Measurements from ENCODE around the gene ZNF487. TPM values are rescaled to one million over a fixed set of nuclear protein-coding genes. Genes with fewer than 3 reads are reported as not detected.

ZNF487 gene
- total RNA-seq, 1 donor from 2014 or later: 2.9 TPM

DNA sequence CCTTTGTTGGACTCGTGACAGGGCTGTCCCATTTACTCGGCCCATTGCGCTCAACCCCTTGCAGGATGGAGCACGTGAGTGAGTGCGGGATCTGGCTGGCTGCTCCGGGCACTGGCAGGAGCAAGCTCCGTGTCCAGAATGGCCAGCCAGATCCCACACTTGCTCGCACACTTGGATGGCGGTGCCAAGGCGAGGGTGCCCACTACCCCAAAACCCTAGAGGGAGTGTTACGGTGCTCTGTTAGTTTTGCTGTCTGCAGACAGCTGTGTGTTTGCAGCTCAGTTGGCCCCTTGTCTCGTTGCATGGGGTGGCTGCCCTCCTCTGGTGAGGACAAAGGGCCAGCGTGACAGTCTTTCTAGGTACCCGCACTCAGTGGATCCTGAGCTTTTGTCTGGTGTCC lies 34.2 kb downstream of the ZNF487 start:
- intact Hi-C loops (cut with micrococcal nuclease): no loop called here
- POLR2A ChIA-PET: no interaction called here
- Mint-ChIP-seq H3K27me3 (no peaks in the 10 kb centered on the region), H3K4me1 (no peaks in the 10 kb centered on the region), H3K9me3 (no peaks in the 10 kb centered on the region), H3K36me3 (ENCODE audit: low read depth) (peaks cover 8% of the 10 kb centered on the region), H3K27ac (no peak overlapping the region), H3K4me3 (no peak overlapping the region)
- CTCF ChIA-PET: no interaction called here
- DNase-seq (no peak), ATAC-seq (ENCODE audit: low read depth) (no peak)
- TF ChIP-seq CTCF (IDR thresholded peaks at IDR 0.05): no peak

DNA sequence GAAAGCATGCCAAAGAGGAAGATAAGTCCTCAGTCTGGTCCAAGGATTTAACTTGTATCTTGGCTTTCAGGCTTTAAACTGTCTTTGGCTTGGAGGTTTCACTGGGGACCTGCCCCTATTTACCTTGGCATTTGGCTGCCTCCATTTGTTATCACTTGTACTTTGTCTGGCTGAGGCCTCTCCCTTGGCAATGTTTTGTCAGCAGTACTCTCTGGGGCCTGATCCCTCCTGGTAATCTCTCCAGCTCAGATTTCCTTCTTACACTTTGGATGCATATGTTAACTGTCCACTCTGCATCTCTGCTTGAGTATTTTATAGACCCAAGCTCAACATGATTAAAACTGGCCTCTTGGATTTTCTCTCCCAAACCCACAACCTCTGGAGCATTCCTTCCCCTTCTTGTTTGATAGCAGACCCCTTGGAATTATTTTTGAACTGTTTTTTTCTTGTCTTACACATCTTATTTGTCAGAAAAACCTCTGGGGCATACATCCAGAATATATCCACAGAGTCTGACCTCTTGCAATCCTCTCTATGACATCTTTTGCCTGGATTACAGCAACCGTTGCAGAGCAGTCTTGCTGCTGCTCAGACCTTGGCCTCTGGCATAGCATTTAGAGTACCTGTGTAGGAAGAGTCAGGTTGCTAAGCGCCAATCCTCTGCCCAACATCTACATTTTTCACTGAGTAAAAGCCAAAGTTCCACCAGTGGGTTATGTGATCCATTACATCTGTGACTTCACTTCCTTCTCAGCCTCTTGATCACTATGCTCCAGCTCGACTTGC lies 35.2 kb downstream of the ZNF487 start:
- intact Hi-C loops (cut with micrococcal nuclease): no loop called here
- Mint-ChIP-seq H3K4me1 (no peaks in the 10 kb centered on the region), H3K27ac (no peak overlapping the region), H3K9me3 (no peaks in the 10 kb centered on the region), H3K36me3 (ENCODE audit: low read depth) (peaks cover 14% of the 10 kb centered on the region), H3K4me3 (no peak overlapping the region), H3K27me3 (no peaks in the 10 kb centered on the region)
- CTCF ChIA-PET: no interaction called here
- POLR2A ChIA-PET: no interaction called here
- ATAC-seq (ENCODE audit: low read depth) (no peak), DNase-seq (no peak)
- TF ChIP-seq CTCF (IDR thresholded peaks at IDR 0.05): no peak

- intact Hi-C loops (cut with micrococcal nuclease): no loop called here
- Mint-ChIP-seq H3K4me1 (no peaks in the 10 kb centered on the region), H3K9me3 (peaks cover 14% of the 10 kb centered on the region), H3K36me3 (ENCODE audit: low read depth) (peaks cover 45% of the 10 kb centered on the region), H3K27ac (no peak overlapping the region), H3K27me3 (no peaks in the 10 kb centered on the region), H3K4me3 (no peak overlapping the region)
- ChIA-PET CTCF (no interaction called here), POLR2A (interaction anchor here (0.6 kb wide), 1 partner anchor 10 kb away, joined by 5 read pairs; no protein-coding TSS in a partner anchor)
- ATAC-seq (ENCODE audit: low read depth) (no peak), DNase-seq (no peak)
- no peak for TF ChIP-seq CTCF (IDR thresholded peaks at IDR 0.05)
Observed at GRCh38 chr10:43479275-43479674, 42.4 kb downstream of the ZNF487 start.

DNA sequence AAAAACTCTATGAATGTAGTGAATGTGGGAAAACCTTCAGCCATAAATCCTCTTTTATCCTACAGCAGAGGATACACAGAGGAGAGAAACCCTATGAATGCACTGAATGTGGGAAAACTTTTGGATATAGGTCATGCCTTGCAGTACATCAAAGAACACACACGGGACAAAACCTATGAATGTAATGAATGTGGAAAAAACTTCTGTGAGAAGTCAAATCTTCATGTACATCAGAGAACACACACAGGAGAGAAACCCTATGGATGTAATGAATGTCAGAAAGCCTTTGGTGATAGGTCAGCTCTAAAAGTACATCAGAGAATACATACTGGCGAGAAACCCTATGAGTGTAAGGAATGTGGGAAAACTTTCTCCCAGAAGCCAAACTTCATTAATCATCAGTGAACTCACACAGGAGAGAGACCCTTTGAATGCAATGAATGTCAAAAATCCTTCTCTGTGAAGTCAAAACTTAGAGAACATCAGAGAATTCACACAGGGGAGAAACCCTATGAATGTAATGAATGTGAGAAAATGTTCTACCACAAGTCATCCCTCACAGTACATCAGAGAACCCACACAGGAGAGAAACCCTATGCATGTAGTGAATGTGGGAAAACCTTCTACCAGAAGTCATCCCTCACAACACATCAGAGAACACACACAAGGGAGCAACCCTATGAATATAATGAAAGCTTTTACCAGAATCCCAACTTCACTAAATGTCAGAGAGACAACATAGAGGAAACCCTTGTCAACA lies 45.6 kb downstream of the ZNF487 start:
- intact Hi-C loops (cut with micrococcal nuclease): no loop called here
- ATAC-seq (ENCODE audit: low read depth) (no peak), DNase-seq (no peak)
- ChIA-PET POLR2A (no interaction called here), CTCF (no interaction called here)
- Mint-ChIP-seq H3K4me1 (no peaks in the 10 kb centered on the region), H3K27ac (no peak overlapping the region), H3K27me3 (no peaks in the 10 kb centered on the region), H3K9me3 (peaks cover 29% of the 10 kb centered on the region), H3K36me3 (ENCODE audit: low read depth) (peaks cover 42% of the 10 kb centered on the region), H3K4me3 (no peak overlapping the region)
- TF ChIP-seq CTCF (IDR thresholded peaks at IDR 0.05): no peak

DNA sequence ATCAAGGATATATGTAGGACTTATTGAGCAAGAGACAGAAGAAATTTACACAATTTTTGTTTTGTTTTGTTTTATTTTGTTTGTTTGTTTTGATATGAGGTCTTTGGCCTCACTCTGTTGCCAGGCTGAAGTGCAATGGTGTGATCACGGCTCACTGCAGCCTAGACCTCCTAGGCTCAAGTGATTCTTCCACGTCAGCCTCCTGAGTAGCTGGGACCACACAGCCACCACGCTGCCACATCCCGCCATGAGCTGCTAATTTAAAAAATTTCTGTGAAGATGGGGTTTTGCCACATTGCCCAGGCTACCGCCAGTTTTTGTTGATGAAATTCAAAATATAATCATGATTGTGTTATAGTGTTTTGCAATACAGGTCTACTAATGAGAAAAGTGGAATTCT lies 54.9 kb downstream of the ZNF487 start:
- peaks cover 5% of the 10 kb centered on the region for H3K9me3 Mint-ChIP-seq
- H3K4me1 Mint-ChIP-seq: no peaks in the 10 kb centered on the region
- no peaks in the 10 kb centered on the region for H3K27me3 Mint-ChIP-seq
- H3K27ac Mint-ChIP-seq: no peak overlapping the region
- no peak overlapping the region for H3K4me3 Mint-ChIP-seq
- intact Hi-C loops (cut with micrococcal nuclease): no loop called here
- ATAC-seq (ENCODE audit: low read depth) (no peak), DNase-seq (no peak)
- TF ChIP-seq CTCF (IDR thresholded peaks at IDR 0.05): no peak
- CTCF ChIA-PET: no interaction called here
- POLR2A ChIA-PET: no interaction called here
- no peaks in the 10 kb centered on the region for H3K36me3 Mint-ChIP-seq (ENCODE audit: low read depth)
